ENCODE measurements around the gene TBRG4. TPM values are rescaled to one million over a fixed set of nuclear protein-coding genes. Genes with fewer than 3 reads are reported as not detected.

Gene TBRG4
- total RNA-seq, 1 experiment from 2014 or later, result 127 TPM

DNA sequence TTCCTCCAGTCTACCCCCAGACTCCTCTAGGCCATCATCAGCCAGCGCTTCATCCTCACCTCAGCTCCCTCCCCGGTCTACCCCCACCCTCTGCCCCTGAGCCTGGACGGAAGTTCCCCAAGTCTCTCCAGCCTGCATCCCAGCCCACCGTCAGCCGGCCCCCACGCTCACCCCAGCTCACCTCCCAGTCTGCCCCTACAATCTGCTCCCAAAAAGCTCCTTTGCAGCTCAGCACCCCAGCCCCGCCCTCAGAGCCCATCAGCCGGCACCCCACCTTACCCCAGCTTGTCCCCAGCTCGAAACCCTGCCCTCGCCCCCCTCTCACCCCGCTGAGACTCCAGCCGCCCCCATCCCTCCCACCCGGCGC lies 45.8 kb upstream of the TBRG4 start:
- H3K18ac ChIP-seq (ENCODE audit: insufficient read length, low read depth, low read length), result no peak overlapping the region
- H4K91ac ChIP-seq (ENCODE audit: insufficient read length, low read depth, low read length), result no peak overlapping the region
- no peak overlapping the region for H2AFZ ChIP-seq (ENCODE audit: low read length)
- no peak overlapping the region for H3K9ac ChIP-seq (ENCODE audit: extremely low read depth, insufficient read length, low read length)
- no peak for DNase-seq
- no peaks in the 10 kb centered on the region for H4K20me1 ChIP-seq (ENCODE audit: control insufficient read depth, insufficient read depth, insufficient read length)
- Mint-ChIP-seq H3K36me3 (ENCODE audit: insufficient read depth in 1 of 3, low read depth in 3 of 3) (no peaks in the 10 kb centered on the region; a peak in 1 of 7 replicates), H3K9me3 (no peaks in the 10 kb centered on the region; a peak in 1 of 5 replicates), H3K4me3 (peak overlapping the region; percentile 67 to 85), H3K27me3 (ENCODE audit: low read depth) (peaks cover 39% of the 10 kb centered on the region), H3K4me1 (peaks cover 15 to 16% of the 10 kb centered on the region in 2 experiments), H3K27ac (no peak overlapping the region; a peak in 1 of 7 replicates)
- no peak overlapping the region for H2BK15ac ChIP-seq (ENCODE audit: low read depth, low read length)
- H3K79me1 ChIP-seq (ENCODE audit: insufficient read depth, low read depth, low read length, poor library complexity, severe bottlenecking), result no peaks in the 10 kb centered on the region
- no peak overlapping the region for H3K4ac ChIP-seq (ENCODE audit: low read depth, low read length)
- H3K23me2 ChIP-seq (ENCODE audit: insufficient read length, low read depth, low read length, poor library complexity, severe bottlenecking), result peaks cover 2% of the 10 kb centered on the region
- TF ChIP-seq, protein P1, sequence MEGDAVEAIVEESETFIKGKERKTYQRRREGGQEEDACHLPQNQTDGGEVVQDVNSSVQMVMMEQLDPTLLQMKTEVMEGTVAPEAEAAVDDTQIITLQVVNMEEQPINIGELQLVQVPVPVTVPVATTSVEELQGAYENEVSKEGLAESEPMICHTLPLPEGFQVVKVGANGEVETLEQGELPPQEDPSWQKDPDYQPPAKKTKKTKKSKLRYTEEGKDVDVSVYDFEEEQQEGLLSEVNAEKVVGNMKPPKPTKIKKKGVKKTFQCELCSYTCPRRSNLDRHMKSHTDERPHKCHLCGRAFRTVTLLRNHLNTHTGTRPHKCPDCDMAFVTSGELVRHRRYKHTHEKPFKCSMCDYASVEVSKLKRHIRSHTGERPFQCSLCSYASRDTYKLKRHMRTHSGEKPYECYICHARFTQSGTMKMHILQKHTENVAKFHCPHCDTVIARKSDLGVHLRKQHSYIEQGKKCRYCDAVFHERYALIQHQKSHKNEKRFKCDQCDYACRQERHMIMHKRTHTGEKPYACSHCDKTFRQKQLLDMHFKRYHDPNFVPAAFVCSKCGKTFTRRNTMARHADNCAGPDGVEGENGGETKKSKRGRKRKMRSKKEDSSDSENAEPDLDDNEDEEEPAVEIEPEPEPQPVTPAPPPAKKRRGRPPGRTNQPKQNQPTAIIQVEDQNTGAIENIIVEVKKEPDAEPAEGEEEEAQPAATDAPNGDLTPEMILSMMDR (conservative IDR thresholded peaks at IDR 0.05), result no peak
- no peak overlapping the region; the same call in 1 of the 2 replicates for H3K14ac ChIP-seq (ENCODE audit: insufficient read depth, low read length)
- H4K5ac ChIP-seq (ENCODE audit: insufficient read length, low read depth, low read length), result no peak overlapping the region
- H2BK20ac ChIP-seq (ENCODE audit: low read depth, low read length, poor library complexity, severe bottlenecking), result no peak overlapping the region
- no peak overlapping the region for H4K8ac ChIP-seq (replicated peaks; ENCODE audit: insufficient read length, low read depth, low read length)
- H3T11ph ChIP-seq (ENCODE audit: low read length), result no peak overlapping the region
- no peak overlapping the region for H2BK12ac ChIP-seq (ENCODE audit: insufficient read length, low read depth, low read length)
- H3K4me2 ChIP-seq (ENCODE audit: insufficient read depth, insufficient read length, low read length), result peak overlapping the region; percentile 35
- H3K56ac ChIP-seq (ENCODE audit: insufficient read length, low read depth, low read length), result no peak overlapping the region
- H2AK5ac ChIP-seq (ENCODE audit: insufficient read length, low read length), result no peak overlapping the region
- peaks cover 10% of the 10 kb centered on the region; the same call in 1 of the 2 replicates for H3K27me3 ChIP-seq (ENCODE audit: insufficient read depth, low read length)
- no peak overlapping the region for H3K27ac ChIP-seq (ENCODE audit: insufficient read length, low read depth, low read length)
- no peak overlapping the region for H2BK5ac ChIP-seq (ENCODE audit: insufficient read length, low read length)
- no CpG with 5 or more reads among the region's 14 CpGs for WGBS (ENCODE audit: extremely low coverage, insufficient read length, low lambda C conversion rate)
- H2BK120ac ChIP-seq (ENCODE audit: low read depth, low read length, poor library complexity, severe bottlenecking), result no peak overlapping the region
- H3K9me3 ChIP-seq (ENCODE audit: control insufficient read depth, low read depth, low read length), result no peaks in the 10 kb centered on the region
- H3K4me1 ChIP-seq (ENCODE audit: insufficient read depth, low read length), result no peaks in the 10 kb centered on the region
- no peaks in the 10 kb centered on the region for H3K79me2 ChIP-seq (ENCODE audit: insufficient read depth, low read length)
- H3K23ac ChIP-seq (ENCODE audit: insufficient read length, low read depth, low read length), result no peak overlapping the region

All from H9 (cell line).